Calu3 (cell line): Measurements from ENCODE around the gene IGF2BP2. TPM values are rescaled to one million over a fixed set of nuclear protein-coding genes. Genes with fewer than 3 reads are reported as not detected.

ENCODE experiments used
- BruUV-seq: library from RNA; stranded (reverse); fragments of 400-500 nt; replicated peaks from 2 replicates; lab custom pipeline; 2021; lab: Mats Ljungman, UMichigan
- CTCF ChIA-PET: fragments of 300-600 bp; sonication (Branson Sonifier 250); formaldehyde crosslinking; loops from one replicate; lab custom pipeline; 2022; ENCODE audit warnings: antibody characterized with exemption; lab: Charles Lee
- DNase-seq: peaks from one replicate; pipeline ENCODE4 v3.0.0; 2022
- H3K27ac Mint-ChIP-seq: one replicate; pipeline ENCODE4 v1.8.0; 2022; ENCODE audit warnings: mixed read lengths; ENCODE audit not compliant: unreplicated experiment
- H3K27me3 Mint-ChIP-seq: one replicate; pipeline ENCODE4 v1.8.0; 2022; ENCODE audit warnings: mixed read lengths; ENCODE audit not compliant: unreplicated experiment
- H3K36me3 Mint-ChIP-seq: one replicate; pipeline ENCODE4 v1.8.0; 2022; ENCODE audit warnings: mild to moderate bottlenecking, moderate library complexity, mixed read lengths; ENCODE audit not compliant: insufficient read depth, unreplicated experiment
- H3K4me1 Mint-ChIP-seq: one replicate; pipeline ENCODE4 v1.8.0; 2022; ENCODE audit warnings: mild to moderate bottlenecking, low read depth, mixed read lengths; ENCODE audit not compliant: unreplicated experiment
- H3K4me3 Mint-ChIP-seq: one replicate; pipeline ENCODE4 v1.8.0; 2022; ENCODE audit warnings: mild to moderate bottlenecking, low read depth, moderate library complexity, mixed read lengths; ENCODE audit not compliant: unreplicated experiment
- H3K9me3 Mint-ChIP-seq: one replicate; pipeline ENCODE4 v1.8.0; 2022; ENCODE audit warnings: low read depth, mixed read lengths; ENCODE audit not compliant: unreplicated experiment
- intact Hi-C: fragments of 100-400 bp; cut with micrococcal nuclease; formaldehyde crosslinking; loops from one replicate; pipeline ENCODE4 v1.10.0; 2022; ENCODE audit not compliant: unreplicated experiment
- total RNA-seq: library from RNA; stranded (reverse); gene quantifications from 2 replicates; pipeline ENCODE4 v1.2.3, GENCODE V29; 2022
- TF ChIP-seq, protein P1 (sequence below): fragments of 200-600 bp; IDR thresholded peaks from one replicate; pipeline ENCODE4 v1.8.0; 2022; ENCODE audit warnings: antibody characterized with exemption; ENCODE audit not compliant: unreplicated experiment

IGF2BP2 gene
- total RNA-seq, 1 experiment from 2014 or later, result 156 TPM

DNA sequence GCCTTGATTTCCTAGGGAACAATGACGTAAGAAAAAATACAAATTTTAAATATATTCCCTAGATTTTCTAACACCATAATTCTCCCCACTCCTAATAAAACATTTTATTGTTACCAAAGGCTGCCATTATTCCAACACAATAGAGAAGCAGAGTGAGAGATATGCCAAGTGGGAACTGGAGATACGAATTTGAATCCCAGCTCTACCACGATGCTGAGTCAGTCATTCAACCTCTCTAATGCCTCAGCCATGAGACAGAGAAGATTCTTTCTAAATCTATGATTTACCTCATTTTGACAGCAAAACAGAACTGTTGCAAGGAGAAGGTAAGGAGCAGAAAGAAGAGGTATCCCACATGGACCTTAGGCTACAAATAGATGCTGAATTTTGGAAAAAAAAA is 112.5 kb downstream of the IGF2BP2 start:
- H3K27me3 Mint-ChIP-seq, result no peaks in the 10 kb centered on the region
- TF ChIP-seq, protein P1, sequence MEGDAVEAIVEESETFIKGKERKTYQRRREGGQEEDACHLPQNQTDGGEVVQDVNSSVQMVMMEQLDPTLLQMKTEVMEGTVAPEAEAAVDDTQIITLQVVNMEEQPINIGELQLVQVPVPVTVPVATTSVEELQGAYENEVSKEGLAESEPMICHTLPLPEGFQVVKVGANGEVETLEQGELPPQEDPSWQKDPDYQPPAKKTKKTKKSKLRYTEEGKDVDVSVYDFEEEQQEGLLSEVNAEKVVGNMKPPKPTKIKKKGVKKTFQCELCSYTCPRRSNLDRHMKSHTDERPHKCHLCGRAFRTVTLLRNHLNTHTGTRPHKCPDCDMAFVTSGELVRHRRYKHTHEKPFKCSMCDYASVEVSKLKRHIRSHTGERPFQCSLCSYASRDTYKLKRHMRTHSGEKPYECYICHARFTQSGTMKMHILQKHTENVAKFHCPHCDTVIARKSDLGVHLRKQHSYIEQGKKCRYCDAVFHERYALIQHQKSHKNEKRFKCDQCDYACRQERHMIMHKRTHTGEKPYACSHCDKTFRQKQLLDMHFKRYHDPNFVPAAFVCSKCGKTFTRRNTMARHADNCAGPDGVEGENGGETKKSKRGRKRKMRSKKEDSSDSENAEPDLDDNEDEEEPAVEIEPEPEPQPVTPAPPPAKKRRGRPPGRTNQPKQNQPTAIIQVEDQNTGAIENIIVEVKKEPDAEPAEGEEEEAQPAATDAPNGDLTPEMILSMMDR, result no peak
- intact Hi-C loops, result loop anchor here (5.0 kb wide), 1 partner anchor 35 kb away; no protein-coding TSS in a partner anchor
- H3K36me3 Mint-ChIP-seq, result peaks cover 19% of the 10 kb centered on the region
- no TSS peak for BruUV-seq
- no peak overlapping the region for H3K4me3 Mint-ChIP-seq
- peaks cover 76% of the 10 kb centered on the region for H3K4me1 Mint-ChIP-seq
- H3K9me3 Mint-ChIP-seq, result no peaks in the 10 kb centered on the region
- CTCF ChIA-PET, result interaction anchor here (1.8 kb wide), 1 partner anchor 24 kb away, joined by 5 read pairs; no protein-coding TSS in a partner anchor
- H3K27ac Mint-ChIP-seq, result no peak overlapping the region
- DNase-seq, result no peak

DNA sequence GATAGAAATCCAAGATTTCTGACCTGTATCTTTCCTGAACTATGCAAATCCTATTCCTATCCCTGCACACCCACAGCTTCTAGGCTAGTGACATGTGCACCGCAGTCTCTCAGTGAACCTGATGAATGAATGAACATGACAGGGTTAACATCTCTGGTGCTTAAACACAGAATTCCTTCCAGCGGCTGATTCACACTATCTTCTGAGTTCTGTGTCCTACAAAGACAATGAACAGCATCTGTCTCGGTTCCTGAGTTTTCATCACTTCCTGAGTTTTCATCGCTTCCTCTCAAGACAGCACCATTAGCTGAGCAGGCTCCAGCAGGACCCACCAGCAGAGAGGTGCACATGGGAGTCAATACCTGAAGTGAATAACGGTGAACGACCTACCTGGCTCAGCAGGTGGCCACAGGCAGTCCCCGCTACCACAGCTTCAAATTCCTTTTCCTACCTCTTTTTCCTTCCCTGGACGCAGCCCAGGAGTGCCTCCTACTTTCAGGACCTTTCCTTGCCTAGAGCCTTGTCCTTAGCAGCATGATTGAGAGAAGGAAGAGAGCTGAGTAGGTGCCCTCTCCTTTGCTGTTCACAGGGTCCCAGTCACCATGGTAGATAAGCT is 113.5 kb downstream of the IGF2BP2 start:
- Mint-ChIP-seq H3K36me3 (peaks cover 16% of the 10 kb centered on the region), H3K4me3 (no peak overlapping the region), H3K27me3 (no peaks in the 10 kb centered on the region), H3K4me1 (peaks cover 66% of the 10 kb centered on the region), H3K27ac (no peak overlapping the region), H3K9me3 (no peaks in the 10 kb centered on the region)
- no TSS peak for BruUV-seq
- TF ChIP-seq, protein P1, result no peak
- intact Hi-C loops, result loop anchor here (5.0 kb wide), 1 partner anchor 34 kb away; no protein-coding TSS in a partner anchor
- no peak for DNase-seq
- CTCF ChIA-PET, result interaction anchor here (0.6 to 1.8 kb wide), 2 partner anchors 23 to 199 kb away, joined by 4 to 5 read pairs; no protein-coding TSS in a partner anchor

DNA sequence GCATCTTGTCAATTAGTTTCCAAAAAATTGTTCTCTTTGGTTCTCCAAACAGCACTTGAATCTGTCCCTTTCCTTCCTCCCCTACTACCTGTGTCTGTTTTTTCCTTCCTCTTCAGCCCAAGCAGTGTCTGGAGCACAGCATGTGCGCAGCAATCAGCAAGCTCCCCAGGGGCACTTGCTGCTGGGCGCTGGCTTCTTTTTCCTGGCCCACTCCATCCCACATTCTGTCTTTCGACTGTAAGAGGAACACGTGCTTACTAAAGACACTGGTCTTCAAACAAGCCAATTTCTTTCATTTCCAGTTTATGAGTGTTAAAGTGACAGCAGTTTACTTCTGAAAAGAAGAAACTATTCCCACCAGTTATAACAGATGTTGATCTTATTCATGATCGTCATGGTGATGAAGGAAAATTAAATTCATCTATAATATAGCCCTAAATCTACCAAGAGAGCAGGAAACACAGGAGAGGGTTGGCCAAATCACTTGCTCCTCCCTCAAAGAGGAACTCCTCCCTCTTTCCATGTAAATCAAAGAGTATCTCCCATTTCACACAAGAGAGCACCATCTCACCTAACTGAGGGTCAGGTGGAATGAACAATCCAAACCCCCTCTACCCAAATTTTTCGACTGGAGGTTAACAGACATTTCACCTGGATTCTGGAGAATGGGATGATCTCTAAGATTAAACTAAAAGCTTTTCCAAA is 115.4 kb downstream of the IGF2BP2 start:
- intact Hi-C loops, result no loop called here
- Mint-ChIP-seq H3K4me3 (no peak overlapping the region), H3K4me1 (peaks cover 49% of the 10 kb centered on the region), H3K9me3 (no peaks in the 10 kb centered on the region), H3K36me3 (peaks cover 10% of the 10 kb centered on the region), H3K27ac (no peak overlapping the region), H3K27me3 (no peaks in the 10 kb centered on the region)
- BruUV-seq, result no TSS peak
- CTCF ChIA-PET, result interaction anchor here (0.6 to 1.1 kb wide), 5 partner anchors 32 to 903 kb away, joined by 3 to 8 read pairs (median 4); no protein-coding TSS in a partner anchor
- TF ChIP-seq, protein P1, result no peak
- DNase-seq, result no peak

DNA sequence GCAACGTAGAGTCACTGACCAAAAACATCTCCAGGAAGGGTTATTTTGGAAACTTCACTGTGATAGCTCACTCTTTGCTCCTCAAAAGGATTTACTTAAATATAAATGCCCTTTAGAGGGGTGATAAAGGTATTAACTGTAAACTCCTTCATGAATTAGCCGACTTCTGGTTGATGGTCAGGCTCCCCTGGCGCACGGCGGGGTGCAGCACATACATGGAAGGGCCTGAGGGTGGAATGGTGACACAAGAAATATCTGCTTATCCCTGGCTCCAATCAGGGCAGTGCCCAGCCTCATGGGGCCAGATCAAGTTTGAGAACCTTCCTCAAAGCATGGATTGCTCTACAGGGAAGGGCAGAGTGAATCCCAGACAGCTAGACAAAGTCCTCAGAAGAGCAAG is 116.5 kb downstream of the IGF2BP2 start:
- TF ChIP-seq, protein P1, result no peak
- Mint-ChIP-seq H3K36me3 (peaks cover 10% of the 10 kb centered on the region), H3K4me3 (no peak overlapping the region), H3K4me1 (peaks cover 56% of the 10 kb centered on the region), H3K27me3 (no peaks in the 10 kb centered on the region), H3K27ac (peak overlapping the region; percentile 18), H3K9me3 (no peaks in the 10 kb centered on the region)
- no peak for DNase-seq
- CTCF ChIA-PET, result no interaction called here
- no TSS peak for BruUV-seq
- intact Hi-C loops, result no loop called here
